Calu3 (cell line): ENCODE data around the gene EFTUD2. TPM values are rescaled to one million over a fixed set of nuclear protein-coding genes. Genes with fewer than 3 reads are reported as not detected.
A peak's percentile ranks its signal among the peaks of the same experiment; 100 is the strongest.

Experiments
- BruUV-seq: library from RNA; stranded (reverse); fragments of 400-500 nt; replicated peaks from 2 replicates; lab custom pipeline; 2021; lab: Mats Ljungman, UMichigan
- CTCF ChIA-PET: fragments of 300-600 bp; sonication (Branson Sonifier 250); formaldehyde crosslinking; loops from one replicate; lab custom pipeline; 2022; ENCODE audit warnings: antibody characterized with exemption; lab: Charles Lee
- DNase-seq: peaks from one replicate; pipeline ENCODE4 v3.0.0; 2022
- H3K27ac Mint-ChIP-seq: one replicate; pipeline ENCODE4 v1.8.0; 2022; ENCODE audit warnings: mixed read lengths; ENCODE audit not compliant: unreplicated experiment
- H3K27me3 Mint-ChIP-seq: one replicate; pipeline ENCODE4 v1.8.0; 2022; ENCODE audit warnings: mixed read lengths; ENCODE audit not compliant: unreplicated experiment
- H3K36me3 Mint-ChIP-seq: one replicate; pipeline ENCODE4 v1.8.0; 2022; ENCODE audit warnings: mild to moderate bottlenecking, moderate library complexity, mixed read lengths; ENCODE audit not compliant: insufficient read depth, unreplicated experiment
- H3K4me1 Mint-ChIP-seq: one replicate; pipeline ENCODE4 v1.8.0; 2022; ENCODE audit warnings: mild to moderate bottlenecking, low read depth, mixed read lengths; ENCODE audit not compliant: unreplicated experiment
- H3K4me3 Mint-ChIP-seq: one replicate; pipeline ENCODE4 v1.8.0; 2022; ENCODE audit warnings: mild to moderate bottlenecking, low read depth, moderate library complexity, mixed read lengths; ENCODE audit not compliant: unreplicated experiment
- H3K9me3 Mint-ChIP-seq: one replicate; pipeline ENCODE4 v1.8.0; 2022; ENCODE audit warnings: low read depth, mixed read lengths; ENCODE audit not compliant: unreplicated experiment
- intact Hi-C: fragments of 100-400 bp; cut with micrococcal nuclease; formaldehyde crosslinking; loops from one replicate; pipeline ENCODE4 v1.10.0; 2022; ENCODE audit not compliant: unreplicated experiment
- total RNA-seq: library from RNA; stranded (reverse); gene quantifications from 2 replicates; pipeline ENCODE4 v1.2.3, GENCODE V29; 2022
- TF ChIP-seq, protein P1 (sequence below): fragments of 200-600 bp; IDR thresholded peaks from one replicate; pipeline ENCODE4 v1.8.0; 2022; ENCODE audit warnings: antibody characterized with exemption; ENCODE audit not compliant: unreplicated experiment

Gene EFTUD2
- total RNA-seq, 1 experiment from 2014 or later = 197 TPM

DNA sequence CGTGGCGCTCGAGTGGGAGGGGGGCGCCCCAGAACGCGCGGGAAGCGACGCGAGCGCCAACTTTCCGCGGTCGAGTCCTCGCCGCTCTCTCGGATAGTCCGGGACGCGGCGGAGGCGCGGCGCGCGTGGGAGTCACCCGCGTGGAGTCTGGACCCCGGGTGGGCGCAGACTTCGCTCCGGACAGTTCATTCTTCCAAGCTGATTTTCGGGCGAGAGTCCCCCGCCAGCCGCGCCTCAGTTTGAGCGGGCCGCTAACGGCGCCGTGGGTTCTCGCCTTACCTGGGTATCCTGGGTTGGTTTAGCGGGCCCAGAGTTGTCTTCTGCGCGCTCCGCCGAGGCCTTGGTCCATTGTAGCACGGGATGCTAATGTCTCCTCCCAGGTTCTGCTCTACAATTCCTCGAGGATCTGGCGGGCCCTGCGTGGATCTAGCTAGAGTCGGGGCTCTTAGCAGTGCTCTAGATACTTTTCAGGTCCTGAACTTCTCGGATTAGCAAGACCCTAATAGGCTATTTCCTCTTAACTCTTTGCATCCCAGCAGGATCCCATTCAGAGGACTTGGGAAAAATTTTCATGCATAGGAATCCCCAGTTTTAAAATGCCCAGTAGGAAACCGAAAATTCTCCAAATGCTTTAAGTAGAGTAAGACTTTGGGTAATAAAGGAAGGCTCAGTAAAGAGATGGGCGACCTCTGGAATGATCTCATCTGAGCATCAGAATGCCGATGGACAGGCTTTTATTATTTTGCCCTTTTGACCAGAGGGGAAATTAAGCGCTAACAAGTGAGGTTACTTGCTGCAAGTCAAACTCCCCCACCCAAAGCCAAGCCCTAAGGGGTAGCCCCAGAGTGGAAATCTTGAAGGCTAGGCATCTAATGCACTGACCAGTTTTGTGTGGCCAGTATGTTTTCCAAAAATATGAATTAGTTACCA, 68.6 kb downstream of the EFTUD2 start:
- peak overlapping the region; percentile 99 for H3K4me3 Mint-ChIP-seq
- BruUV-seq = TSS peak; percentile 88
- H3K27ac Mint-ChIP-seq = peak overlapping the region; percentile 96
- intact Hi-C loops = no loop called here
- H3K4me1 Mint-ChIP-seq = peaks cover 13% of the 10 kb centered on the region
- DNase-seq = peak; percentile 59
- CTCF ChIA-PET = interaction anchor here (0.5 to 1.2 kb wide), 2 partner anchors 51 to 424 kb away, joined by 3 to 5 read pairs; no protein-coding TSS in a partner anchor
- H3K9me3 Mint-ChIP-seq = no peaks in the 10 kb centered on the region
- no peaks in the 10 kb centered on the region for H3K27me3 Mint-ChIP-seq
- TF ChIP-seq, protein P1, sequence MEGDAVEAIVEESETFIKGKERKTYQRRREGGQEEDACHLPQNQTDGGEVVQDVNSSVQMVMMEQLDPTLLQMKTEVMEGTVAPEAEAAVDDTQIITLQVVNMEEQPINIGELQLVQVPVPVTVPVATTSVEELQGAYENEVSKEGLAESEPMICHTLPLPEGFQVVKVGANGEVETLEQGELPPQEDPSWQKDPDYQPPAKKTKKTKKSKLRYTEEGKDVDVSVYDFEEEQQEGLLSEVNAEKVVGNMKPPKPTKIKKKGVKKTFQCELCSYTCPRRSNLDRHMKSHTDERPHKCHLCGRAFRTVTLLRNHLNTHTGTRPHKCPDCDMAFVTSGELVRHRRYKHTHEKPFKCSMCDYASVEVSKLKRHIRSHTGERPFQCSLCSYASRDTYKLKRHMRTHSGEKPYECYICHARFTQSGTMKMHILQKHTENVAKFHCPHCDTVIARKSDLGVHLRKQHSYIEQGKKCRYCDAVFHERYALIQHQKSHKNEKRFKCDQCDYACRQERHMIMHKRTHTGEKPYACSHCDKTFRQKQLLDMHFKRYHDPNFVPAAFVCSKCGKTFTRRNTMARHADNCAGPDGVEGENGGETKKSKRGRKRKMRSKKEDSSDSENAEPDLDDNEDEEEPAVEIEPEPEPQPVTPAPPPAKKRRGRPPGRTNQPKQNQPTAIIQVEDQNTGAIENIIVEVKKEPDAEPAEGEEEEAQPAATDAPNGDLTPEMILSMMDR = no peak
- H3K36me3 Mint-ChIP-seq = peaks cover 27% of the 10 kb centered on the region

DNA sequence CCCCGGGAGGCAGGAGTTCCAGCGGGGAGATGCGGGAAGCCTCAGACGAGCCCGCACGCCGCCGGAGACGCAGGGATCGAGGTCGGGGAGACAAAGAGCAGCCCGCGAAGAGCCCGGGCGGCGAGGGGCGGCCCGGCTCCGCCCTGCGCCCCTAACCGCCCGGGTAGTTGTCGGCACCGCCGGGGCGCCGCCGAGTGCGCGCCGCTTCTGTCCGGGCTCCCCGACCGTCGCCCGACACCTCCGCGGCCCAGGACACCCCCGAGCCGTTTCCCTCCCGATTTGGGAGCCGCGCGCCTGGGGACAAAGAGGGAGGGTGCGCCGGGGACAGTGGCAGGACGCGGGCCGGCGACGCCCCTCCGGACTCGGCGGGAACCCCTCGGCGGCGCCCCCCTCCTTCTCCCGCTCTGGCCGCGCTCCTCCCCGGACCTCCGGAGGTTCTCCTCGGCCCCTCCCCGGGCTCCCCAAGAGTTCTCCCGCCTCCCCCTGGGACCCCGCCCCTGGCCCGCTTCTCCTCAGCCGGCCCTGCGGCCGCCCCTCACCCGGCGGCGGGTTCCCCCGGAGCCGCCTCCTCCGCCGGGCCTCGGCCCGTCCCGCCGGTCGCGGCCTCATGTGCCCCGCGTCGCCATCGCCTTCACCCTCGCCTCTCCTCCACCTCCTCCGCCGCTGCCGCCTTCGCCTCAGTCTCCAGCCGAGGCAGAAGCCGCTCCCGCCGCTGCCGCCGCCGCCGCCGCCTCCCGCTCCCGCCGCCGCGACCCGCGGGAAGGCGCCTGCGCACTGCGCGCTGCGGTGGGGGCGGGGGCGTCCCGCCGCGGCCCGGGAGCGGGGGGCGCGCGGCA, 69.5 kb downstream of the EFTUD2 start, which contains the start of gene GJC1:
Gene GJC1, minus strand, starts transcription at position 765 of the 836 bp plus-strand sequence. CDS start 24,470 bp downstream, outside the sequence.
- H3K4me3 Mint-ChIP-seq = peak within 1 kb of the TSS; percentile 99
- H3K27ac Mint-ChIP-seq = peak within 1 kb of the TSS; percentile 96
- CTCF ChIA-PET = interaction anchor here (0.5 to 1.2 kb wide), 4 partner anchors 9 to 424 kb away, joined by 3 to 5 read pairs (median 5); no protein-coding TSS in a partner anchor
- BruUV-seq = no TSS peak
- no peaks in the 10 kb centered on the region for H3K9me3 Mint-ChIP-seq
- H3K36me3 Mint-ChIP-seq = peaks cover 27% of the 10 kb centered on the region
- peaks cover 13% of the 10 kb centered on the region for H3K4me1 Mint-ChIP-seq
- intact Hi-C loops = loop anchor here (2.0 to 5.0 kb wide), 2 partner anchors 38 to 51 kb away; no protein-coding TSS in a partner anchor
- no peaks in the 10 kb centered on the region for H3K27me3 Mint-ChIP-seq
- peak; percentile 74 for DNase-seq
- TF ChIP-seq, protein P1 = no peak

DNA sequence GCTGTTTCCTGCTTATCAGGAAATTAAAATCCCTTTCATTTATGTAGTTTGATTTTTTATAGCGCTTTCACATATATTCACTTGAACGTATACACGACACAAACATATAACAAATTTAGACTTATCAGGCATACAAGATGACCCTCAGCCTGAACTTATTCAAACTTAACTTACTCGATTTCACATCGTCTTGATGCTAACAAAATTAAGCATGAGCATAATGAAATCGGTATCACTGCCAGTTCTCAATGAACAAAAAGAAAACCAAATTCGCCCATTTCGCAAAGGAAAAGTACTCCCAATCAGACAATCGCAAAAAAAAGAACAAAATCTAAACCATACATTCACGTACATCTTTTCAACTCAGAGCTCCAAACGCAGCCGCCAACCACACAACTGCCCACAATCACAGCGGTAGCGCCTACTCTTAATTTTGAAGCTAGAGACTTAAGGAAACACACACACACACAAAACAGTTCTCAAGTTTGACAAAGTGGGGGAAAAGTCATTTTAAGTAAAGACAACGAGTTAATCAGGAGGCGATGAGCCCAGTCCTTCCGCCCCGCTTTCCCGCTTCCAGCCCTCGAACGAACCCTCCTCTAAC, 70.2 kb downstream of the EFTUD2 start:
- no peaks in the 10 kb centered on the region for H3K27me3 Mint-ChIP-seq
- peaks cover 19% of the 10 kb centered on the region for H3K4me1 Mint-ChIP-seq
- DNase-seq = no peak
- TSS peak; percentile 71 for BruUV-seq
- intact Hi-C loops = loop anchor here (2.0 to 5.0 kb wide), 2 partner anchors 38 to 50 kb away; no protein-coding TSS in a partner anchor
- TF ChIP-seq, protein P1 = no peak
- CTCF ChIA-PET = interaction anchor here (1.0 to 1.2 kb wide), 4 partner anchors 8 to 53 kb away, joined by 3 to 5 read pairs (median 4); no protein-coding TSS in a partner anchor
- peak overlapping the region; percentile 96 for H3K27ac Mint-ChIP-seq
- peak overlapping the region; percentile 99 for H3K4me3 Mint-ChIP-seq
- H3K36me3 Mint-ChIP-seq = peaks cover 27% of the 10 kb centered on the region
- no peaks in the 10 kb centered on the region for H3K9me3 Mint-ChIP-seq
